Neural cell (in vitro differentiated cells): ENCODE results near the gene FIGNL1. TPM values are rescaled to one million over a fixed set of nuclear protein-coding genes. Genes with fewer than 3 reads are reported as not detected.

ENCODE experiments used
- H2AFZ ChIP-seq: fragments of 200-600, 300-800 bp; sonication (generic), shearing (Covaris generic); 2 replicates; pipeline ENCODE4 v1.6.0; 2014; ENCODE audit warnings: low read depth, mild to moderate bottlenecking, antibody characterized with exemption, low read length, moderate library complexity
- H3F3A ChIP-seq: fragments of 200-600 bp; shearing (Covaris generic); 2 replicates; pipeline ENCODE4 v1.6.1; 2016; ENCODE audit warnings: mild to moderate bottlenecking, moderate library complexity, mixed read lengths, antibody characterized with exemption, low read length; ENCODE audit not compliant: insufficient read depth, poor library complexity, severe bottlenecking
- H3K27ac ChIP-seq: fragments of 200-600, 300-800 bp; sonication (generic), shearing (Covaris generic); 2 replicates; pipeline ENCODE4 v1.5.1; 2014; ENCODE audit warnings: mild to moderate bottlenecking, low read length, moderate library complexity
- H3K27me3 ChIP-seq: fragments of 300-800, 200-600 bp; sonication (generic), shearing (Covaris generic); 2 replicates; pipeline ENCODE4 v1.6.0; 2014; ENCODE audit warnings: mild to moderate bottlenecking, low read depth, low read length, moderate library complexity; ENCODE audit not compliant: insufficient read depth
- H3K36me3 ChIP-seq: fragments of 300-800, 200-600 bp; sonication (generic), shearing (Covaris generic); 2 replicates; pipeline ENCODE4 v1.5.1; 2014; ENCODE audit warnings: mild to moderate bottlenecking, antibody characterized with exemption, low read length, moderate library complexity; ENCODE audit not compliant: insufficient read depth
- H3K4me2 ChIP-seq: fragments of 300-800, 200-600 bp; sonication (generic), shearing (Covaris generic); 2 replicates; pipeline ENCODE4 v1.6.0; 2014; ENCODE audit warnings: mild to moderate bottlenecking, low read length
- H3K4me3 ChIP-seq: fragments of 300-800, 200-600 bp; sonication (generic), shearing (Covaris generic); 2 replicates; pipeline ENCODE4 v1.5.1; 2014; ENCODE audit warnings: mild to moderate bottlenecking, low read length, moderate library complexity
- H3K79me2 ChIP-seq: fragments of 200-600 bp; shearing (Covaris generic); replicated peaks from 2 replicates; pipeline ENCODE4 v1.6.0; 2014; ENCODE audit warnings: mild to moderate bottlenecking, low read length, moderate library complexity; ENCODE audit not compliant: insufficient read depth
- H3K9ac ChIP-seq: fragments of 300-800, 200-600 bp; sonication (generic), shearing (Covaris generic); 2 replicates; pipeline ENCODE4 v1.6.1; 2016; ENCODE audit warnings: mild to moderate bottlenecking, low read length, mixed read lengths
- H3K9me2 ChIP-seq: fragments of 200-600 bp; shearing (Covaris generic); 2 replicates; pipeline ENCODE4 v1.6.1; 2016; ENCODE audit warnings: mild to moderate bottlenecking, low read length, mixed read lengths; ENCODE audit not compliant: insufficient read depth
- H3K9me3 ChIP-seq: fragments of 200-600, 300-800 bp; sonication (generic), shearing (Covaris generic); 2 replicates; pipeline ENCODE4 v1.6.1; 2016; ENCODE audit warnings: mild to moderate bottlenecking, mixed run types, low read length, moderate library complexity, mixed read lengths
- H4K20me1 ChIP-seq: fragments of 200-600 bp; shearing (Covaris generic); 2 replicates; pipeline ENCODE4 v1.6.1; 2016; ENCODE audit warnings: mild to moderate bottlenecking, mixed run types; ENCODE audit not compliant: insufficient read depth
- EP300 ChIP-seq: fragments of 450-650 bp; conservative IDR thresholded peaks from 2 replicates; pipeline ENCODE4 v1.6.1; 2014; ENCODE audit warnings: antibody characterized with exemption, mild to moderate bottlenecking, moderate library complexity; ENCODE audit not compliant: poor library complexity, severe bottlenecking
- EZH2 ChIP-seq: fragments of 200-600, 300-800 bp; shearing (Covaris generic), sonication (generic); IDR thresholded peaks from 2 replicates; pipeline ENCODE4 v1.6.1; 2014; ENCODE audit warnings: antibody characterized with exemption, low read length, borderline replicate concordance, mild to moderate bottlenecking; ENCODE audit not compliant: insufficient read depth, poor library complexity, severe bottlenecking
- MXI1 ChIP-seq: fragments of 450-650 bp; conservative IDR thresholded peaks from 2 replicates; pipeline ENCODE4 v1.6.1; 2014; ENCODE audit warnings: antibody characterized with exemption, mild to moderate bottlenecking; ENCODE audit not compliant: poor library complexity, severe bottlenecking
- POLR2AphosphoS5 ChIP-seq: IDR thresholded peaks from 2 replicates; pipeline ENCODE4 v1.6.1; 2012
- RAD21 ChIP-seq: fragments of 450-650 bp; conservative IDR thresholded peaks from 2 replicates; pipeline ENCODE4 v1.6.1; 2014; ENCODE audit warnings: antibody characterized with exemption, mild to moderate bottlenecking, moderate library complexity
- REST ChIP-seq: IDR thresholded peaks from 2 replicates; pipeline ENCODE4 v1.6.1; 2012; ENCODE audit warnings: borderline replicate concordance
- SMC3 ChIP-seq: fragments of 450-650 bp; conservative IDR thresholded peaks from 2 replicates; pipeline ENCODE4 v1.6.1; 2014; ENCODE audit warnings: antibody characterized with exemption, mild to moderate bottlenecking, moderate library complexity; ENCODE audit not compliant: poor library complexity
- TAF1 ChIP-seq: IDR thresholded peaks from 2 replicates; pipeline ENCODE4 v1.6.1; 2012; ENCODE audit warnings: low read depth
- polyA plus RNA-seq: library from polyadenylated mRNA; depleted of rRNA; stranded (reverse); fragments of >200 nt; gene quantifications from 2 replicates; pipeline ENCODE4 v1.2.3, GENCODE V29; 2014
- TF ChIP-seq, protein P1 (sequence below): fragments of 450-650 bp; IDR thresholded peaks from 2 replicates; pipeline ENCODE4 v1.5.1; 2014; ENCODE audit warnings: antibody characterized with exemption, mild to moderate bottlenecking, moderate library complexity; ENCODE audit not compliant: poor library complexity, severe bottlenecking

FIGNL1 gene
- polyA plus RNA-seq, 1 donor from 2014 or later, result 32.8 TPM

GRCh38 chr7:50492770-50493519, 42.8 kb upstream of the FIGNL1 start:
- no peak overlapping the region for H3K9ac ChIP-seq
- no peak overlapping the region for H3K27ac ChIP-seq
- H3K27me3 ChIP-seq, result no peaks in the 10 kb centered on the region
- no peak overlapping the region for H3K4me3 ChIP-seq
- H4K20me1 ChIP-seq, result no peaks in the 10 kb centered on the region
- no peaks in the 10 kb centered on the region for H3K36me3 ChIP-seq
- TF ChIP-seq RAD21 (no peak), EP300 (no peak), TAF1 (no peak), SMC3 (no peak), EZH2 (no peak), REST (no peak), POLR2AphosphoS5 (no peak), MXI1 (no peak)
- TF ChIP-seq, protein P1, sequence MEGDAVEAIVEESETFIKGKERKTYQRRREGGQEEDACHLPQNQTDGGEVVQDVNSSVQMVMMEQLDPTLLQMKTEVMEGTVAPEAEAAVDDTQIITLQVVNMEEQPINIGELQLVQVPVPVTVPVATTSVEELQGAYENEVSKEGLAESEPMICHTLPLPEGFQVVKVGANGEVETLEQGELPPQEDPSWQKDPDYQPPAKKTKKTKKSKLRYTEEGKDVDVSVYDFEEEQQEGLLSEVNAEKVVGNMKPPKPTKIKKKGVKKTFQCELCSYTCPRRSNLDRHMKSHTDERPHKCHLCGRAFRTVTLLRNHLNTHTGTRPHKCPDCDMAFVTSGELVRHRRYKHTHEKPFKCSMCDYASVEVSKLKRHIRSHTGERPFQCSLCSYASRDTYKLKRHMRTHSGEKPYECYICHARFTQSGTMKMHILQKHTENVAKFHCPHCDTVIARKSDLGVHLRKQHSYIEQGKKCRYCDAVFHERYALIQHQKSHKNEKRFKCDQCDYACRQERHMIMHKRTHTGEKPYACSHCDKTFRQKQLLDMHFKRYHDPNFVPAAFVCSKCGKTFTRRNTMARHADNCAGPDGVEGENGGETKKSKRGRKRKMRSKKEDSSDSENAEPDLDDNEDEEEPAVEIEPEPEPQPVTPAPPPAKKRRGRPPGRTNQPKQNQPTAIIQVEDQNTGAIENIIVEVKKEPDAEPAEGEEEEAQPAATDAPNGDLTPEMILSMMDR, result no peak
- no peaks in the 10 kb centered on the region for H3K79me2 ChIP-seq
- H3K4me2 ChIP-seq, result no peak overlapping the region
- no peaks in the 10 kb centered on the region for H3K9me2 ChIP-seq
- no peak overlapping the region for H2AFZ ChIP-seq
- H3F3A ChIP-seq, result no peaks in the 10 kb centered on the region
- H3K9me3 ChIP-seq, result no peaks in the 10 kb centered on the region

DNA sequence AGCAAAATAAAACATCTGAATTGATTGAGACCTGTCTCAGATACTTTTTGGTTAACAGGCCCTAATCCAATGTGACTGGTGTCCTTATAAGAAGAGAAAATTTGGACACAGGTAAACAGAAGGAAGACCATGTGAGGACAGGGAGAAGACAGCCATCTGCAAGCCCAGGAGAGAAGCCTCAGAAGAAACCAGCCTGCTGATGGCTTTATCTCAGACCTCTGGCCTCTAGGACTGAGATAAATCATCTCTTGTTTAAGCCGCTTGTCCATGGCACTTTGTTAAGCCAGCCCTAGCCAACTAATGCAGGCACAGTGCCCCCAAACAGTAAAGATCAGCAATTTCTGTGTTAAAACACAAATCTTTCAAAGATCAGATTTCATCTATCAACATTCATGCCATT, 41.8 kb upstream of the FIGNL1 start:
- no peak overlapping the region for H3K4me3 ChIP-seq
- no peaks in the 10 kb centered on the region for H4K20me1 ChIP-seq
- H3K9ac ChIP-seq, result no peak overlapping the region
- no peaks in the 10 kb centered on the region for H3K9me3 ChIP-seq
- no peak overlapping the region for H2AFZ ChIP-seq
- no peaks in the 10 kb centered on the region for H3F3A ChIP-seq
- no peaks in the 10 kb centered on the region for H3K9me2 ChIP-seq
- TF ChIP-seq SMC3 (no peak), POLR2AphosphoS5 (no peak), TAF1 (no peak), EP300 (no peak), REST (no peak), RAD21 (no peak), EZH2 (no peak), MXI1 (no peak)
- TF ChIP-seq, protein P1, result no peak
- H3K36me3 ChIP-seq, result no peaks in the 10 kb centered on the region
- no peaks in the 10 kb centered on the region for H3K79me2 ChIP-seq
- H3K4me2 ChIP-seq, result no peak overlapping the region
- no peaks in the 10 kb centered on the region for H3K27me3 ChIP-seq
- H3K27ac ChIP-seq, result no peak overlapping the region
